ENCODE data around the gene PHACTR3.

The PHACTR3 gene

GRCh38 chr20:59598625-59599310, 5.6 kb upstream of the PHACTR3 start:
- TF ChIP-seq CTCF (IDR thresholded peaks at IDR 0.05; ENCODE audit: low read depth, low read length, poor library complexity, severe bottlenecking) (peak; percentile 95), EZH2phosphoT487 (IDR thresholded peaks at IDR 0.05; ENCODE audit: borderline replicate concordance, low read length) (no peak)
- no peaks in the 10 kb centered on the region for H3K79me2 ChIP-seq (ENCODE audit: control insufficient read depth, low read length)
- H3K9me3 ChIP-seq (ENCODE audit: control insufficient read depth, insufficient read depth, low read length): no peaks in the 10 kb centered on the region
- H3K4me2 ChIP-seq (ENCODE audit: low read length): no peak overlapping the region
- H3K27ac ChIP-seq (ENCODE audit: low read depth, low read length): no peak overlapping the region
- H3K9me2 ChIP-seq (replicated peaks; ENCODE audit: control insufficient read depth, low read length): no peaks in the 10 kb centered on the region
- no peaks in the 10 kb centered on the region for H3F3A ChIP-seq (ENCODE audit: control insufficient read depth, insufficient read depth)
- no peaks in the 10 kb centered on the region for H3K4me1 ChIP-seq (ENCODE audit: control insufficient read depth, low read length)
- H3K36me3 ChIP-seq (ENCODE audit: control insufficient read depth, low read length): no peaks in the 10 kb centered on the region
- no peaks in the 10 kb centered on the region for H4K20me1 ChIP-seq (ENCODE audit: control insufficient read depth, insufficient read depth, low read depth, low read length)
- H3K4me3 ChIP-seq (ENCODE audit: low read length): no peak overlapping the region
- peaks cover 5% of the 10 kb centered on the region for H3K27me3 ChIP-seq (ENCODE audit: control insufficient read depth, low read length)

- TF ChIP-seq EZH2phosphoT487 (IDR thresholded peaks at IDR 0.05; ENCODE audit: borderline replicate concordance, low read length) (no peak), CTCF (IDR thresholded peaks at IDR 0.05; ENCODE audit: low read depth, low read length, poor library complexity, severe bottlenecking) (no peak)
- Histone ChIP-seq H3K4me3 (ENCODE audit: low read length) (no peak overlapping the region), H3K9me3 (ENCODE audit: control insufficient read depth, insufficient read depth, low read length) (no peaks in the 10 kb centered on the region), H3F3A (ENCODE audit: control insufficient read depth, insufficient read depth) (no peaks in the 10 kb centered on the region), H3K27me3 (ENCODE audit: control insufficient read depth, low read length) (no peaks in the 10 kb centered on the region; the same call in 1 of the 2 replicates), H3K9me2 (replicated peaks; ENCODE audit: control insufficient read depth, low read length) (no peaks in the 10 kb centered on the region), H3K4me2 (ENCODE audit: low read length) (no peak overlapping the region), H3K79me2 (ENCODE audit: control insufficient read depth, low read length) (no peaks in the 10 kb centered on the region), H3K27ac (ENCODE audit: low read depth, low read length) (no peak overlapping the region), H4K20me1 (ENCODE audit: control insufficient read depth, insufficient read depth, low read depth, low read length) (no peaks in the 10 kb centered on the region), H3K36me3 (ENCODE audit: control insufficient read depth, low read length) (no peaks in the 10 kb centered on the region), H3K4me1 (ENCODE audit: control insufficient read depth, low read length) (no peaks in the 10 kb centered on the region)
Observed at GRCh38 chr20:59599941-59600340, 4.4 kb upstream of the PHACTR3 start.

GRCh38 chr20:59600472-59600871, 3.9 kb upstream of the PHACTR3 start:
- H4K20me1 ChIP-seq (ENCODE audit: control insufficient read depth, insufficient read depth, low read depth, low read length): no peaks in the 10 kb centered on the region
- no peak overlapping the region for H3K4me2 ChIP-seq (ENCODE audit: low read length)
- no peaks in the 10 kb centered on the region; the same call in 1 of the 2 replicates for H3K27me3 ChIP-seq (ENCODE audit: control insufficient read depth, low read length)
- H3K36me3 ChIP-seq (ENCODE audit: control insufficient read depth, low read length): no peaks in the 10 kb centered on the region
- no peaks in the 10 kb centered on the region for H3K79me2 ChIP-seq (ENCODE audit: control insufficient read depth, low read length)
- no peaks in the 10 kb centered on the region for H3K4me1 ChIP-seq (ENCODE audit: control insufficient read depth, low read length)
- TF ChIP-seq CTCF (IDR thresholded peaks at IDR 0.05; ENCODE audit: low read depth, low read length, poor library complexity, severe bottlenecking) (no peak), EZH2phosphoT487 (IDR thresholded peaks at IDR 0.05; ENCODE audit: borderline replicate concordance, low read length) (no peak)
- H3K4me3 ChIP-seq (ENCODE audit: low read length): no peak overlapping the region
- H3K9me2 ChIP-seq (replicated peaks; ENCODE audit: control insufficient read depth, low read length): no peaks in the 10 kb centered on the region
- H3K27ac ChIP-seq (ENCODE audit: low read depth, low read length): no peak overlapping the region
- H3F3A ChIP-seq (ENCODE audit: control insufficient read depth, insufficient read depth): no peaks in the 10 kb centered on the region
- no peaks in the 10 kb centered on the region for H3K9me3 ChIP-seq (ENCODE audit: control insufficient read depth, insufficient read depth, low read length)
